A673 (cell line): Measurements from ENCODE around the gene PLPPR3. TPM values are rescaled to one million over a fixed set of nuclear protein-coding genes. Genes with fewer than 3 reads are reported as not detected.

ENCODE experiments used
- BruUV-seq: library from RNA; stranded (reverse); fragments of 400-500 nt; replicated peaks from 2 replicates; lab custom pipeline; 2021; lab: Mats Ljungman, UMichigan
- CTCF ChIA-PET: fragments of 300-600 bp; sonication (Branson Sonifier 250); formaldehyde crosslinking; loops from one replicate; lab custom pipeline; 2022; ENCODE audit warnings: antibody characterized with exemption; lab: Charles Lee
- POLR2A ChIA-PET: fragments of 300-600 bp; sonication (Branson Sonifier 250); formaldehyde crosslinking; loops from one replicate; lab custom pipeline; 2022; ENCODE audit warnings: antibody characterized with exemption; ENCODE audit not compliant: low non-redundant PET; lab: Charles Lee
- DNase-seq: peaks from one replicate; pipeline ENCODE4 v3.0.0-alpha.2; 2015; ENCODE audit warnings: low spot score
- H3K27ac ChIP-seq: fragments of 200-600 bp; sonication (generic); 2 replicates; pipeline ENCODE4 v1.5.1; 2016; ENCODE audit warnings: mixed run types, low read depth, mild to moderate bottlenecking, mixed read lengths, antibody characterized with exemption, low read length; ENCODE audit not compliant: poor library complexity, severe bottlenecking
- H3K27me3 ChIP-seq: fragments of 200-600 bp; sonication (generic); replicated peaks from 2 replicates; pipeline ENCODE4 v1.6.1; 2017; ENCODE audit warnings: mixed run types, low read depth, mild to moderate bottlenecking, mixed read lengths, antibody characterized with exemption, low read length; ENCODE audit not compliant: insufficient read depth, poor library complexity
- H3K36me3 ChIP-seq: fragments of 200-600 bp; sonication (generic); 2 replicates; pipeline ENCODE4 v1.6.1; 2016; ENCODE audit warnings: mixed run types, mild to moderate bottlenecking, mixed read lengths, antibody characterized with exemption, low read length; ENCODE audit not compliant: insufficient read depth, poor library complexity, severe bottlenecking
- H3K4me1 ChIP-seq: fragments of 200-600 bp; sonication (generic); 2 replicates; pipeline ENCODE4 v1.6.1; 2017; ENCODE audit warnings: mixed run types, mild to moderate bottlenecking, mixed read lengths, antibody characterized with exemption, low read length; ENCODE audit not compliant: insufficient read depth, poor library complexity, severe bottlenecking
- H3K4me3 ChIP-seq: fragments of 200-600 bp; sonication (generic); 2 replicates; pipeline ENCODE4 v1.5.1; 2016; ENCODE audit warnings: low read depth, mixed run types, mild to moderate bottlenecking, mixed read lengths, low read length; ENCODE audit not compliant: poor library complexity, severe bottlenecking
- H3K9me3 ChIP-seq: fragments of 200-600 bp; sonication (generic); 2 replicates; pipeline ENCODE4 v1.6.1; 2016; ENCODE audit warnings: mixed run types, low read depth, mild to moderate bottlenecking, mixed read lengths, antibody characterized with exemption, low read length; ENCODE audit not compliant: poor library complexity, severe bottlenecking
- EZH2 ChIP-seq: fragments of 200-600 bp; sonication (generic); IDR thresholded peaks from 2 replicates; pipeline ENCODE4 v1.6.1; 2017; ENCODE audit warnings: borderline replicate concordance, low read depth, mild to moderate bottlenecking, mixed read lengths, antibody characterized with exemption, low read length; ENCODE audit not compliant: poor library complexity, severe bottlenecking
- intact Hi-C: fragments of 100-400 bp; cut with micrococcal nuclease; formaldehyde crosslinking; loops from one replicate; pipeline ENCODE4 v1.10.0; 2022; ENCODE audit not compliant: unreplicated experiment
- total RNA-seq: library from RNA; stranded (reverse); gene quantifications from 2 replicates; pipeline ENCODE4 v1.2.3, GENCODE V29; 2021
- TF ChIP-seq, protein P1 (sequence below): fragments of 300-800, 200-600 bp; sonication (generic); conservative IDR thresholded peaks from 2 replicates; pipeline ENCODE4 v1.5.1; 2017; ENCODE audit warnings: low read depth, mild to moderate bottlenecking, antibody characterized with exemption, low read length, moderate library complexity, mixed read lengths

PLPPR3 gene
- total RNA-seq, 1 experiment from 2014 or later: 13.3 TPM

GRCh38 chr19:825897-826644 lies 4.3 kb upstream of the PLPPR3 start:
- Histone ChIP-seq H3K9me3 (no peaks in the 10 kb centered on the region), H3K27me3 (no peaks in the 10 kb centered on the region), H3K27ac (no peak overlapping the region), H3K4me3 (no peak overlapping the region), H3K36me3 (no peaks in the 10 kb centered on the region), H3K4me1 (no peaks in the 10 kb centered on the region)
- BruUV-seq: no TSS peak
- intact Hi-C loops: no loop called here
- POLR2A ChIA-PET: interaction anchor here (0.6 to 0.7 kb wide), 2 partner anchors 142 to 615 kb away, joined by 3 read pairs; no protein-coding TSS in a partner anchor
- no peak for DNase-seq
- no peak for TF ChIP-seq EZH2
- TF ChIP-seq, protein P1, sequence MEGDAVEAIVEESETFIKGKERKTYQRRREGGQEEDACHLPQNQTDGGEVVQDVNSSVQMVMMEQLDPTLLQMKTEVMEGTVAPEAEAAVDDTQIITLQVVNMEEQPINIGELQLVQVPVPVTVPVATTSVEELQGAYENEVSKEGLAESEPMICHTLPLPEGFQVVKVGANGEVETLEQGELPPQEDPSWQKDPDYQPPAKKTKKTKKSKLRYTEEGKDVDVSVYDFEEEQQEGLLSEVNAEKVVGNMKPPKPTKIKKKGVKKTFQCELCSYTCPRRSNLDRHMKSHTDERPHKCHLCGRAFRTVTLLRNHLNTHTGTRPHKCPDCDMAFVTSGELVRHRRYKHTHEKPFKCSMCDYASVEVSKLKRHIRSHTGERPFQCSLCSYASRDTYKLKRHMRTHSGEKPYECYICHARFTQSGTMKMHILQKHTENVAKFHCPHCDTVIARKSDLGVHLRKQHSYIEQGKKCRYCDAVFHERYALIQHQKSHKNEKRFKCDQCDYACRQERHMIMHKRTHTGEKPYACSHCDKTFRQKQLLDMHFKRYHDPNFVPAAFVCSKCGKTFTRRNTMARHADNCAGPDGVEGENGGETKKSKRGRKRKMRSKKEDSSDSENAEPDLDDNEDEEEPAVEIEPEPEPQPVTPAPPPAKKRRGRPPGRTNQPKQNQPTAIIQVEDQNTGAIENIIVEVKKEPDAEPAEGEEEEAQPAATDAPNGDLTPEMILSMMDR: no peak
- CTCF ChIA-PET: no interaction called here

- TF ChIP-seq, protein P1: no peak
- no peak for TF ChIP-seq EZH2
- H3K27ac ChIP-seq: no peak overlapping the region
- ChIA-PET CTCF (interaction anchor here (0.5 kb wide), 1 partner anchor 55 kb away, joined by 11 read pairs; no protein-coding TSS in a partner anchor), POLR2A (no interaction called here)
- no peaks in the 10 kb centered on the region for H3K27me3 ChIP-seq
- no peaks in the 10 kb centered on the region for H3K4me1 ChIP-seq
- no peaks in the 10 kb centered on the region for H3K9me3 ChIP-seq
- H3K36me3 ChIP-seq: no peaks in the 10 kb centered on the region
- H3K4me3 ChIP-seq: no peak overlapping the region
- DNase-seq: no peak
- intact Hi-C loops: no loop called here
- no TSS peak for BruUV-seq
Observed at GRCh38 chr19:824885-825284, 3.1 kb upstream of the PLPPR3 start.

DNA sequence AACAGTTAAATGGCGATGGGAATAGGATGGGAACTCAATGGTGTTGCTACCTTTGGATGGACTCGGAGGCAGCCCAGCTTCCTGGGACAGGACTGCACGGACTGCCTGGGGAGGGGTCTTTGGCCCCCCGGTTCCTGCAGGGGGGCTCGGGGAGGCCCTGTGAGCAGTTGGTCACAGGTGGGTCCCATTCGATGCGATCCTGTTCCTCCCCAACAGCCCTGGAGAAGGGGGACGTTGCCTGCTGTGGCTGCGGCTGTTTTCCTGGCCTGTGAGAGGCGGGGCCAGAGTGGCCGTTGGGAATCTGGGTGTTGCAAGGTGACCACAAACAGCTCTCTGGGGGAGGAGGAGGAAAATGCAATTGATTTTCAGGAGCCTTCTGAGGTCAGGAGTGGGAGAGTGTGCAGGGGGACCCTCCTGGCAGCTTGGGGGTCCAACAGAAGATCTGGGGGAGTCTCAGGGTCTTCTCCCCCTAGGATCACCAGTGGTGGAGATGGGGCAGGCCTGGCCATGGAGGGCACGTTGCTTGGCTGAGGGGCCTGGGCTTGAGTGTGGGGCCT lies 1.9 kb upstream of the PLPPR3 start:
- POLR2A ChIA-PET: no interaction called here

More for the DNA sequence above, 1.9 kb upstream of the PLPPR3 start:
- TF ChIP-seq, protein P1: no peak
- TF ChIP-seq EZH2: no peak
- intact Hi-C loops: no loop called here
- no peaks in the 10 kb centered on the region for H3K4me1 ChIP-seq
- no peak for DNase-seq
- H3K27ac ChIP-seq: no peak overlapping the region
- BruUV-seq: no TSS peak
- H3K4me3 ChIP-seq: no peak overlapping the region
- H3K36me3 ChIP-seq: no peaks in the 10 kb centered on the region
- no peaks in the 10 kb centered on the region for H3K27me3 ChIP-seq
- CTCF ChIA-PET: no interaction called here
- no peaks in the 10 kb centered on the region for H3K9me3 ChIP-seq
